HG03442 (cell line): Measurements from ENCODE around the gene RILPL1.
"Not testable (repeated sequence)": the region's sequence is repeated elsewhere in the genome, so short reads cannot be mapped to it uniquely, and the experiment has no call there.

Experiments used
- ATAC-seq: cut with Tn5 transposase; IDR thresholded peaks from one replicate; pipeline ENCODE4 v1.9.1; 2021; ENCODE audit warnings: mild to moderate bottlenecking, moderate library complexity; ENCODE audit not compliant: unreplicated experiment

The RILPL1 gene

GRCh38 chr12:123530668-123531067 is 2.9 kb downstream of the RILPL1 start:
- no peak for ATAC-seq

GRCh38 chr12:123529686-123530085 is 3.8 kb downstream of the RILPL1 start:
- ATAC-seq: no peak

GRCh38 chr12:123528858-123529257 is 4.7 kb downstream of the RILPL1 start:
- no peak for ATAC-seq

GRCh38 chr12:123526542-123527080 is 6.9 kb downstream of the RILPL1 start:
- ATAC-seq: no peak

DNA sequence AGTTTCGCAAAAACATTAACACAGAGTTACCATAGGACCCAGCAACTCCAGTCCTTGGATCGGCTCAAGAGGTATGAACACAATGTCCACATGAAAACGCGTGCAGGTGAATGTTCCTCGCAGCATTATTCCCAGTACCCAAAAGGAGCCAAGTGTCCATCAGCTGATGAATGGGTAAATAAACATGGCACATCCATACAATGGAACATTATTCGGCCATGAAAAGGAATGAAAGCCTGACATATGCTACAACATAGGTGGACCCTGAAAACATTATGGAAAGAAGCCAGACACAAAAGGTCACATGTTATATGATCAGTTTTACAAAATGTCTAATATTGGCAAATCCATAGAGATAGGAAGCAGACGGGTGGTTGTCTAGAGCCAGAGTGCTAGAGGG is 9.1 kb downstream of the RILPL1 start:
- ATAC-seq: no peak

GRCh38 chr12:123523518-123523917 is 10.0 kb downstream of the RILPL1 start:
- ATAC-seq: no peak

DNA sequence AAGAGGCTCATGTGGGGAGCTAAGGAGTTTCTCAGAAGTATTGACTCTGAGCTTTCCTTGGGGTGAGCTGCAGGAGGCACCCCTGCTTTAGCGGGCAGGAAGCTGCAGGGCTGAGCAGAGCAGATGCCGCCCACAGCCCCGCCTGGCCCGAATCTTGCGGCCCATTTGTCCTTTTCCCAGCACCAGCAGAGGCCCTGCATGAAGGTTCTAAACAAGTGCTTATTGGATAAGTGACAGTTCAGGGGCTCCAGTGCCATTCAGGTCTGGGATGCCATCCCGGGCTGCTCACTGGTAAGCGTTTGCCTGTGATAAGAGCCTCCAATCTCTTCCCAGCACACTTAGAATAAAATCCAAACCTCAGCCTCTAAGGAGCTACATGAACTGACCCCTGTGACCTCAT is 11.4 kb downstream of the RILPL1 start:
- ATAC-seq: no peak

DNA sequence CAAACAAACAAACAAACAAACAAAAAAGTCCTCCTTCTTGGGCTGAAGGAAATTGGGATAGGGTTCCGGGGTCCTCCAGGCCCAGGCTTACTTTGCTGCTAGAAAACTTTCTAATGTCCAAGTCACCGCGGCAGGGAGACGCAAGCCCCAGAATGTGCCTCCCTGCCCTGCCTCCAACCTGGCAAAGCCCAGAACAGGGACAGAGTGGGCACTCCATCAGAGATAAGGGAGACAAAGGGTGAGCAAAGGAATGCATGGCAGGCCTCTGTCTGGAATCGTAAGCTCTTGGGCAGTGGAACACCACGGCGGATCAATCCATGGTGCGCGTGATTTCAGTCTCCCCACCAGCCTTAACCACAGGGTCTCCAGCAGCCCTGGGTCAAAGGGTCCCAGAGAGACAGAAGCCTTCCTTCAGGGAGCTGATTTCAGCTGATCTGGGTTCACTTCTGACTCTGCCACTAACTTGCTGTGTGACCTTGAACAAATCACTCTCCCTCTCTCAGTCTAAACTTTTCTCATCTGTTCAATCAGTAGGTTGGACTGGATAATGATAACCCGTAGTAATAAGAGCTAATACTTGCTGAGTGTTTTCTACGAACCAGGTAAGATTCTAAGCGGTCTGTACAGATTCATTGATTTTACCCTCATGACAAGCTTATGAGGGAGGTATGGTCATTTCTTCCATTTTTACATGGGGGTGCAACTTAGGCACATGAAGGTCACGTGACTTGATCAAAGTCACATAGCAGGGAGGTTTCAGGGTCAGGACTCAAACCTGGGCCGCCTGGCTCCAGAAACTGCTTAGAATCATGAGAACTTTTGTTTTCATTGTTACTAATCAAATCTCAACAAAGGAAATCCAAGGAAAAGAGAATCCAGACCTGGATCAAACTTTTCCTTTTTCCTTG is 12.7 kb downstream of the RILPL1 start:
- no peak for ATAC-seq

DNA sequence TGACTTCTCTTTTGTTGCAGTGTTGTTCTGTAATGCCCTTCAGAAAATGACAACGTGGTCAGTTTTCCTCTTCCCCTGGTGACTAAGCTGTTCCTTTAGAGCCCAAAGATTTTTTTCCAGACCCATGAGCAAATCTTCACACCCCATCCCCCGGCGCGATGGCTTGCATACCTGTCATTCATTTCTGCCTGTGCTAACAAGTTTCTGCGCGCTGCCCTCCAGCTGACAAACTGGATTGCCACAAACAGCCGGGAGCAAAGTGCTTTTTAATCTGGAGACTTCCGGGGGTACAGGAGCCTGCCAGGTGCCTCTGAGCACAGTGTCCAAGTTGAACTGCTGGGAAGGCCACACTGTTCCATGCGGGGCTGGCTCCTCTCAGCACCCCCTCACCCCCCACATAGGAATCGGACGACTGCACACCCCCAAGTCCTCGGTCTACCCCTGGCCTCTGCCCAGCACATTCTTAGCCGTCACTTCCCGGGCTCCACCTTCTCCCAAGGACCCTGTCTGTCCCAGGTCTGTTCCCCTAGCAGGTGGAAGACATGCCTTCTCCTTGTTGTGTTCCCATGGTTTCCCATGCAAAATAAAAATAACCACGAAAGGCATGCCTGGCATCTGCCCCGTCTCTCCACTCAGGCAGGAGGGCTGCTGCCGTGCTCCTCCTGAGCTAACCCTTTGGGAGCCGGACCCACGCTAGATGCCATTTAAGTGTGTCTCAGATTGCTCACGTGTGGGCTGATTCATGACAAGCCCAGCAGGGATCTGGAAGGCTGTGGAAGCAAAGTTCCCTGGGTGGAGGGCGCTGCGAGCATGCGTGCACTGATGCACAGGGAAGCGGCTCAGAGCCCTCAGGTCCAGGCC is 14.1 kb downstream of the RILPL1 start:
- no peak for ATAC-seq

DNA sequence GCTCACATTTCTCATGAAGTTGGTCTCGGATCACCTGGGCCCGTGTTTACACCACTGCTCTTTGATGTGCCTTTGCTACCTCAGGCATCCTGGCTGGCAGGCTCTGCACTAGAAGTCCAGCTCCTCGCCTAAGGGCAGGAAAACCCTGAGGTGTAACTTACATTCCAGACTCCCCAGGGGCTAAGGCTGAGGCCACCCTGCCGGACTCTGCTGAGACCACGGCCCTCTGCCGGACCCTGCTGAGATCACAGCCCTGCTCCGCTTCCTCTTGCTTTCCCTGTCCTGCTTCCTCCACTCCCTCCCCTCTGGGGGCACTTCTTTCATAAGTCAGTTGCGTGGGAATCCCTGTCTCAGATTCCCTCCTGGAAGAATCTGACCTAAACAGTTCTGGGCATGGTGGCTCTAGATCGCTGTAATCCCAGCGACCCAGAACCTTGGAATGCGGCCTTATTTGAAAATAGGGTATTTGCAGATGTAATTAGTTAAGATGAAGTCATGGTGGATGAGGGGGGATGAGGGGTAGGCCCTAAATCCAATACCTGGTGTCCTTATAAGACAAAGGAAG is 17.2 kb downstream of the RILPL1 start:
- ATAC-seq: no peak

GRCh38 chr12:123514582-123515221 is 18.8 kb downstream of the RILPL1 start:
- ATAC-seq: not testable (repeated sequence)

DNA sequence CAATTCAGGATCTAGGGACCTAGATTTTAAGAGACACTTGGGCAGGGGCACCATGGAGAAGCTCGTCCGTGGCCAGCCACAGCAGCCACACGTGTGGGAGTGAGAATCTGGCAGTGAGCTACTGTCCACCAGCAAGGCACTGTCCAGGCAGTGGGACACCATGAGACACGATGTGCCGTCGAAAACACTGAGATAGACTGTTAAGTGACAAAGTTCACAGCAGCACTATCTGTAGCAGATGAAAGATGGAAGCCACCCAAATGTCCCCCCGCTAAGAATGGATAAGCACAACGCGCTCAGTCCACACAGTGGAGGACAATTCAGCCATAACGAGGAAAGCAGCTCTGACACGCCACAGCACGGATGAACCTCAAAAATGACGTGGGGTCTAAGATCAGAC is 19.7 kb downstream of the RILPL1 start:
- ATAC-seq: no peak

DNA sequence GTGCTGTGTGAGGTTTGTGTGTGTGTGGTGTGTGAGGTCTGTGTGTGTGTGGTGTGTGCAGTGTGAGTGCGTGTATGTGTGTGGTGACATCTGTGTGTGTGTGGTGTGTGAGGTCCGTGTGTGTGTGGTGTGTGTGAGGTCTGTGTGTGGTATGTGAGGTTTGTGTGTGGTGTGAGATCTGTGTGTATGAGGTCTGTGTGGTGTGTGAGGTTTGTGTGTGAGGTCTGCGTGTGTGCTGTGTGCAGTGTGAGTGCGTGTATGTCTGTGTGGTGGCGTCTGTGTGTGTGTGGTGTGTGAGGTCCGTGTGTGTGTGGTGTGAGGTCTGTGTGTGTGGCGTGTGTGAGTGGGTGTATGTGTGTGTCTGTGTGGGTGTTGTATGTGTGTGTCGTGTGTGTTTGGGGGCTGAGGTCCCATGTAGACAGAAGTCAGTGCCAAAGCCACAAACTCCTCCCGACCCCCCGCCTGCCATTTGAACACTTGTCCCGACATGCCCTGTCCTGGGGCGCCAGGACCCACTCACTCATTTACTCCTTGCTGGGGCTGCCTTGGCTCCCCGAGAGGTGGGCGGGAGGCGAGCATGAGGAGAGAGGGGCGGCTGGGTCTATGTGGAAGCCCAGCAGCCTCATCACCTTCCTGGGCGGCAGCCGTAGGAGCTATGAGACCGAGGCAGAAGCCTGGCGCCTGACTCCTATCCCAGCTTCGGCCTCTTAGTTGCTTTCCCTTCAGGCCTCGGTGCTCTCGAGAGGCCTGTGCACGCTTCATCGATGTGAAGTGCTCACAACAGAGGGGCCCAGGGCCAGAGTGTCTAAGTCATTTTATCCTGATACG is 20.5 kb downstream of the RILPL1 start:
- no peak for ATAC-seq

- no peak for ATAC-seq
Measured at GRCh38 chr12:123506843-123507236, 26.7 kb downstream of the RILPL1 start.

DNA sequence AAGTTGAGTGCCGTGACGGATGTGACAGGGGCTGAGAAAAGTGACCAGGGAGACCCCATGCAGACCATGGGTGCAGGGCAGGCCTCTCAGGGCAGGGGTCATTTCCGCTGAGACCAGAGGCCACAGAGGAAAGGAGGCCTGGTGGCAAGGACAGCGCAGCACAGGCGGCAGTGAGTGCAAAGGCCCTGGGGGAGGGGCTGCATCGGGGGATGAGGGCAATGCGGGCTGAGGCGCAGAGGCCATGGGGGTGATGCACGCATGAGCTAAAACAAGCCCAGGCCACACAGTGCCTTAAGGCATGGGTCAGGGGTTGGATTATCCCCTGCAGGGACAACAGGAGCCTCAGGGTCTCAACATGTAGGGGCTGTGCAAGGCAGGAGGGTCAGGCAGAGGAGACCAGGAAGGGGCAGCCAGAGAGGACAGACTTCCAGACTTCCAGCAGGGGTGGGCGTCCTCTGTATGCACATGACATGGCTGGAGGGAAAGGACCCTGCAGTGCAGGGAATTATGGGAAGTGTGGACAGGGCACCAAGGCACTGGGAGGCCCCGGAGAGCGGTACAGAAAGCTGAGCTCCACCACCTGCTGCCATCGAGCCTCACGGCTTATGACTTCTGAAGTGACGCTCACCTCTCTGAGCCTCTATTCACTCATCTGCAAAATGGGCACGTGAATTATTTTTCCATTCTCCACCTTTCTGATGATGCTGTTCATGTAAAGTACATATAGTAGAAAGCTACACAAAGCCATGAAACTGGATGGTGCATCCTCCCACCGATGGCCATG is 27.3 kb downstream of the RILPL1 start:
- ATAC-seq: no peak

DNA sequence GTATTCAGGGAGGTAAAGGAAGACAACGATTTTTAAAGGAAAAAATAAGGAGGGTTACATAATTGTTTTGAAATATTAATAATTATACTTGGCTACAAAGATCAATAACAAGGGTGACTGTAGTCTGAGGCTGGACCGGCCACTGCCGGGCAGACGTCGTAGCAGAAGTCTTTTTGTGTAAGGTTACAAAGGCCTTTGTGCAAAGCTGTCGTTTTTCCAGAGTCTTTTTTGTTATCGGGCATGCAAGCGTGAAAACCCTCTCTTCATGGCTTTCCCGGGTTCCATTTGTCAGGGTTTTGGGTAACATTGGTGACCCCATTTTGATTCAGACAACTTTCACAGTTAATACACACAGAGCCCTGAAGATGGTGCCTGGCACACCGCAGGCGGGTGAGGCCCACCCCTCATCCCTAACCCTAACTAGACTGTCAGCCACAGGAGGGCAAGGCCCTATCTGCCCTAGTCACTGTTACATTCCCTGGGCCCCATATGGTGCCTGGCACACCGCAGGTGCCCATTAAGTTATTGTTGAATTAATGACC is 31.3 kb downstream of the RILPL1 start:
- ATAC-seq: no peak

GRCh38 chr12:123499332-123499731 is 34.2 kb downstream of the RILPL1 start:
- ATAC-seq: no peak

DNA sequence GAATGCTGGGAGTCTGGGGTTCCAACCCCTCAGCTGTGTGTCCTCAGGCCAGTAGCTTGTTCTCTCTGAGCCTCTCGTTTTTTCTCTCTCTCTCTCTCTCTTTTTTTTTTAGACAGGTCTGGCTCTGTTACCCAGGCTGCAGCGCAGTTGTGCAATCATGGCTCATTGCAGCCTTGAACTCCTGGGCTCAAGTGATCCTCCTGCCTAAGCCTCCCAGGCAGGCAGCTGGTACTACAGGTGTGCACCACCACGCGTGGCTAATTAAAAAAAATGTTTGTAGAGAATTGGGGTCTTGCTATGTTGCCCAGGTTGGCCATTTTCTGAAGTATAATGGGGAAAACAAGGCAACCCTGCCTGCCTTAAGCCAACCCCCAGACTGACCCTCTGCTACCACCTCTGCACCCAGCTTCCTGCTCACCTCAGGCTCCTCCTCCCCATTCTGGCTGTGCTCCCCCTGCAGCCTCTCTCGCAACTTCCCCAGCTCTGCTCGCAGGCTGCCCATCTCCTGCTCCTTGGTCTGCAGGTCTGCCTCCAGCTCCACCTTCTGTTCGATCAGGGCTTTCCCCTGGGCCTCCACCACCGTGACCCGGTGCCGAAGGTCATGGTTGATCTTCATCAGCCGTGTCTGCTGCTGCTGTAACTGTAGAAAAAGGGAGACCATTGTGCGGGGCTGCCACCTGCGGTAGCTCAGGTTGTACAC is 35.2 kb downstream of the RILPL1 start:
- ATAC-seq: no peak
